ENCODE measurements around the gene RAB4A.
"Not testable (repeated sequence)": the region's sequence is repeated elsewhere in the genome, so short reads cannot be mapped to it uniquely, and the experiment has no call there.

Gene RAB4A

DNA sequence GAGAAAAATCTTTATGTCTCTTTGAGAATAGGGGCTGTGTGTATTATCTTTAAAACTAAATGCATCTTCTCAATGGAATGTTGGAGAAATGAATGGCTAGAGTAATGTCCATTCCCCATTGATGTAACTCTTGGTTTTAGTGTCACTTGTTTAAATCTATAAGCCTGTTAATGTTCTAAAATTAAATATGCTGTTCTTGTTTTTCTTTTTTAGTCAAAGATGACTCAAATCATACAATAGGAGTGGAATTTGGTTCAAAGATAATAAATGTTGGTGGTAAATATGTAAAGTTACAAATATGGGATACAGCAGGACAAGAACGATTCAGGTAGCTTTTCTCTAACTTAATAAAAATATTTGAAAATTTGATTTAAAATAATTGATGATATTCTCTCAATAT lies 17.6 kb downstream of the RAB4A start:
- H3K4me3 ChIP-seq (ENCODE audit: low read depth, low read length), result no peak overlapping the region
- DNase-seq (ENCODE audit: low read depth), result no peak
- TF ChIP-seq, protein P1, sequence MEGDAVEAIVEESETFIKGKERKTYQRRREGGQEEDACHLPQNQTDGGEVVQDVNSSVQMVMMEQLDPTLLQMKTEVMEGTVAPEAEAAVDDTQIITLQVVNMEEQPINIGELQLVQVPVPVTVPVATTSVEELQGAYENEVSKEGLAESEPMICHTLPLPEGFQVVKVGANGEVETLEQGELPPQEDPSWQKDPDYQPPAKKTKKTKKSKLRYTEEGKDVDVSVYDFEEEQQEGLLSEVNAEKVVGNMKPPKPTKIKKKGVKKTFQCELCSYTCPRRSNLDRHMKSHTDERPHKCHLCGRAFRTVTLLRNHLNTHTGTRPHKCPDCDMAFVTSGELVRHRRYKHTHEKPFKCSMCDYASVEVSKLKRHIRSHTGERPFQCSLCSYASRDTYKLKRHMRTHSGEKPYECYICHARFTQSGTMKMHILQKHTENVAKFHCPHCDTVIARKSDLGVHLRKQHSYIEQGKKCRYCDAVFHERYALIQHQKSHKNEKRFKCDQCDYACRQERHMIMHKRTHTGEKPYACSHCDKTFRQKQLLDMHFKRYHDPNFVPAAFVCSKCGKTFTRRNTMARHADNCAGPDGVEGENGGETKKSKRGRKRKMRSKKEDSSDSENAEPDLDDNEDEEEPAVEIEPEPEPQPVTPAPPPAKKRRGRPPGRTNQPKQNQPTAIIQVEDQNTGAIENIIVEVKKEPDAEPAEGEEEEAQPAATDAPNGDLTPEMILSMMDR (IDR thresholded peaks at IDR 0.05; ENCODE audit: low read depth, low read length, missing control alignments), result no peak
- in situ Hi-C loops (cut with HindIII; ENCODE audit: low sequenced_read_pairs), result no loop called here

DNA sequence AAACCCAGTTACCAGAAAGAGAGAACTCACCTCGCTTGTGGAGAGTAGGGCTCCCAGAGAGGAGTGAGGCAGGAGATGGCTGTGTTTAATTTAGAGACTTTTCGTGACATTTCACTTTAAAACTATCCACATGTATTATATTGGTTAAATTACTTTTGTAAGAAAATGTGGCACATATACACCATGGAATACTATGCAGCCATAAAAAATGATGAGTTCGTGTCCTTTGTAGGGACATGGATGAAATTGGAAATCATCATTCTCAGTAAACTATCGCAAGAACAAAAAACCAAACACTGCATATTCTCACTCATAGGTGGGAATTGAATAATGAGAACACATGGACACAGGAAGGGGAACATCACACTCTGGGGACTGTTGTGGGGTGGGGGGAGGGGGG lies 20.8 kb downstream of the RAB4A start:
- H3K4me3 ChIP-seq (ENCODE audit: low read depth, low read length); DNase-seq (ENCODE audit: low read depth); in situ Hi-C loops (cut with HindIII; ENCODE audit: low sequenced_read_pairs): not testable (repeated sequence)

DNA sequence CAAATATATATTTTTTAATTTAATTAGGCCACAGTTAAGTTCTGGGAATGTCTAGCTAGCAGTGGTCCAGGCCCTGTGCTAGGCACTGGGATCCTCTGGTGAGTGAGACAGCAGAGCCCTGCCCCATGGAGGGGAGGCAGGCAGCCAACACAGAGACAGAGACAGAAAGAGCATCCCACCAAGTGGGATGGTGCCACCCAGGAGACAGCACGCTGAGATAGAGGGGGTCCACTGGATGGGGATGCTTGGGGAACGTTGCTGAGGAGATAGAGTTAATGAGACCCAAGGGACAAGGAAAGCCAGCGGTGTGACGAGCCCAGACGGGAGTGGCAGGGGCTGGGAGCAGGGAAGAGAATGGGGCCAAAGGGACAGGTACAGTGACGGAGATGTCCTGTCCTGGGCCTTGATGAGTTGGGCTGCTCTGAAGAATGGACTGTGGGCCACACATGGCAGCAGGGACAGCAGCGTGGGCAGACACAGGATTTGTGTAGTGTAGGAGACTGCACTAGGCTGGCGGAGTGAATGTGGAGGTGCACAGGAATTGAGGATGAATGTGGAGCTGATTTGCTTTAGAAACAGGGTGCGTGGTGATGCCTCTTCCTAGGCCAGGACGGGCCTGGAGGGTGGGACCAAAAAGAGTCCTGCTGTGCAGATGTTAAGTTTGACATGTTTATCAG lies 22.8 kb downstream of the RAB4A start:
- TF ChIP-seq, protein P1 (IDR thresholded peaks at IDR 0.05; ENCODE audit: low read depth, low read length, missing control alignments), result no peak
- DNase-seq (ENCODE audit: low read depth), result no peak
- in situ Hi-C loops (cut with HindIII; ENCODE audit: low sequenced_read_pairs), result no loop called here
- no peak overlapping the region for H3K4me3 ChIP-seq (ENCODE audit: low read depth, low read length)

DNA sequence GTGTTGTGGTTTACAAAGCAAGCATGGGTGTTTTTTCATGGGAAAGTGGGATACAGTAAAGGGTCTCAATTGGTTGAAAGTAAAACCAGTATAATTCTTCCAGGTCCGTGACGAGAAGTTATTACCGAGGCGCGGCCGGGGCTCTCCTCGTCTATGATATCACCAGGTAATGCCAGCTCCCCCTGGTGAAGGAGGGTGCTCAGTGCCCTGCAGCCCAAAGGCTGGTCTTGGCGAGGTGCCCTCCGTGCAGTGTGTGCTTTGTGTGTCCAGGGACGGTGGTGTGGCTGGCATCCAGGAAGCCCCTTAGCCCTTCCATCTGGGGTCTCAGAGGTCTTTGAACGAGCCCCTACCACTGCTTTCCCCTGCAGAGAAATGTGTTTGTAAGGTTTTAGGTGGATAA lies 24.8 kb downstream of the RAB4A start:
- in situ Hi-C loops (cut with HindIII; ENCODE audit: low sequenced_read_pairs), result no loop called here
- no peak for DNase-seq (ENCODE audit: low read depth)
- TF ChIP-seq, protein P1 (IDR thresholded peaks at IDR 0.05; ENCODE audit: low read depth, low read length, missing control alignments), result no peak

DNA sequence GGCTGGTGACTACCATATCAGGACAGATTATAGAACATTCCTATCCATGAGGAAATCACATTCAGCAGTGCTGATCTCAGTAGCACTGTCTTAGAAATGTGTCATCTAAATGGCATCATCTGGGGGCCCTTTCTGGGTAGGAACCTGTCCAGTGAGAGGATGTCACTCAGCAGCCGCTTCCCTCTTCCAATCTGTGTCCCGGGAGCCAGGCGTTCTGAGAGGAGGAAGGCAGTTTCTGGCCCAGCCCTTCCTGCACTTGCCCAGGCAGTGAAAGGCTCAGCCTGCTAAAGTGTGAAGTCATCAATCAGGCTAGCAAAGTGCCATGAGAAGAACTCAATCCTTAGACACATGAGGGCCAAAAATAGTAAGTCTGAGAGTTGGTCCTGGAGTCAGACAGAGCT lies 25.6 kb downstream of the RAB4A start:
- in situ Hi-C loops (cut with HindIII; ENCODE audit: low sequenced_read_pairs), result no loop called here
- H3K4me3 ChIP-seq (ENCODE audit: low read depth, low read length), result no peak overlapping the region
- no peak for DNase-seq (ENCODE audit: low read depth)
- TF ChIP-seq, protein P1 (IDR thresholded peaks at IDR 0.05; ENCODE audit: low read depth, low read length, missing control alignments), result no peak

More for the DNA sequence above, 24.8 kb downstream of the RAB4A start:
- no peak overlapping the region for H3K4me3 ChIP-seq (ENCODE audit: low read depth, low read length)

DNA sequence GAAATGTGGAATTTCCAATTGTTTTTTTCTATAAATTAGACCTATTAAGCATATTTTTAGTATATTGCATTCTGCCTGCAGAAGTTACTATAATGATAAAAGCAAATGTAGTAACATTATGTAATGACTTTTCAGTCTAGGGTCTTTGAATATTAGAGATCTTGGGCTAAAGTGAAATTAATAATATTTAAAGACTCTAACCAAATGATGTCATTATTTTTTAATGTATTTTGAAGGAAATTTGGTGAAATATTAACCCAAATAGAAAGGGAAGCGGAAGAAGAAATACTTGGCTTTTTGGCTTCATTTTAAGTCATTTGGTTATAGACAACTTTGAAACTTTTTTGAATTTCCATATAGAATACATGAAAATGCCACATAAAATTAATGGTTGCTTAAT lies 26.8 kb downstream of the RAB4A start:
- H3K4me3 ChIP-seq (ENCODE audit: low read depth, low read length), result no peak overlapping the region
- TF ChIP-seq, protein P1 (IDR thresholded peaks at IDR 0.05; ENCODE audit: low read depth, low read length, missing control alignments), result no peak

DNA sequence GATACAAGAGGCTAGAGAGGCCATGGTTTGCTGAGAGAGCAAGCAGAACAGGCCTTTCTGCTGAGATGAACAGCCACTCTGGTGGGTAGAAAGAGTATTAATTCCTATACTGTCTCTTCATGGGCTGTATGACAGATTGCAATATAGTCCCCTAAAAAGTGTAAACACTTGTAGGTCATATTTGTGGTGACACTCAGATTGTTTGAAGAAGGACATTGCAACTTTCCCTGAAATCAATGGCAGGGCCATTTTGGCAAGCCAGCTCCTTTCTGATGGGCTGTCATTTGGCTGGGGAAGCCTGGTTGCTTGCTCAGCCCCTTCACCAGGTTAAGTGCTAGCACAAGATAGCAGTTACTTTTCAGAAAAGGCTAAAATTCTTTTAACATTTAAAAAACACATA lies 27.5 kb downstream of the RAB4A start:
- no peak for DNase-seq (ENCODE audit: low read depth)
- TF ChIP-seq, protein P1 (IDR thresholded peaks at IDR 0.05; ENCODE audit: low read depth, low read length, missing control alignments), result no peak
- H3K4me3 ChIP-seq (ENCODE audit: low read depth, low read length), result no peak overlapping the region
- in situ Hi-C loops (cut with HindIII; ENCODE audit: low sequenced_read_pairs), result no loop called here

More for the DNA sequence above, 26.8 kb downstream of the RAB4A start:
- DNase-seq (ENCODE audit: low read depth), result no peak
- in situ Hi-C loops (cut with HindIII; ENCODE audit: low sequenced_read_pairs), result no loop called here

All from astrocyte of the cerebellum (primary cell).